GM10248 (cell line): ENCODE results near the gene HOXC5.

Experiments used
- CTCF ChIA-PET: fragments of 300-600 bp; sonication (Branson Sonifier 250); formaldehyde crosslinking; extraction: SDS; loops from one replicate; lab custom pipeline; 2021; ENCODE audit warnings: antibody characterized with exemption; lab: Yijun Ruan, JAX
- POLR2A ChIA-PET: fragments of 350-650 bp; sonication (Branson Sonifier 250); formaldehyde crosslinking; extraction: SDS; loops from one replicate; lab custom pipeline; 2020; ENCODE audit warnings: antibody characterized with exemption; lab: Yijun Ruan, JAX
- DNase-seq: peaks from one replicate; pipeline ENCODE4 v3.0.0; 2012; ENCODE audit errors: extremely low spot score
- CTCF ChIP-seq: IDR thresholded peaks from 2 replicates; pipeline ENCODE4 v1.5.1; 2012; ENCODE audit warnings: mild to moderate bottlenecking, low read depth; ENCODE audit errors: extremely low read depth, missing control alignments, control extremely low read depth

Gene HOXC5

GRCh38 chr12:53990311-53991076 is 42.4 kb upstream of the HOXC5 start:
- POLR2A ChIA-PET: no interaction called here
- DNase-seq: no peak
- CTCF ChIA-PET: interaction anchor here (0.6 to 4.0 kb wide), 13 partner anchors 10 to 334 kb away, joined by 3 to 20 read pairs (median 5); partner anchors contain the start of genes COPZ1 and HOXC5
- TF ChIP-seq CTCF: no peak

- ChIA-PET CTCF (interaction anchor here (0.6 to 4.0 kb wide), 14 partner anchors 10 to 333 kb away, joined by 3 to 20 read pairs (median 5); partner anchors contain the start of genes COPZ1 and HOXC5), POLR2A (no interaction called here)
- no peak for DNase-seq
- TF ChIP-seq CTCF: no peak
Measured at GRCh38 chr12:53991077-53991460, 41.8 kb upstream of the HOXC5 start.

GRCh38 chr12:53992377-53992889 is 40.4 kb upstream of the HOXC5 start:
- POLR2A ChIA-PET: no interaction called here
- TF ChIP-seq CTCF: no peak

GRCh38 chr12:53993162-53994008 is 39.5 kb upstream of the HOXC5 start:
- TF ChIP-seq CTCF: no peak
- ChIA-PET CTCF (interaction anchor here (1.2 to 4.0 kb wide), 5 partner anchors 9 to 214 kb away, joined by 3 to 20 read pairs (median 14); partner anchors contain the start of gene HOXC5), POLR2A (no interaction called here)
- DNase-seq: no peak

More at GRCh38 chr12:53992377-53992889, 40.4 kb upstream of the HOXC5 start:
- DNase-seq: no peak
- CTCF ChIA-PET: interaction anchor here (0.8 to 4.0 kb wide), 8 partner anchors 8 to 223 kb away, joined by 3 to 20 read pairs (median 14); partner anchors contain the start of gene HOXC5

GRCh38 chr12:53994009-53994263 is 38.9 kb upstream of the HOXC5 start:
- no peak for DNase-seq
- ChIA-PET CTCF (interaction anchor here (1.2 to 3.5 kb wide), 2 partner anchors 10 to 198 kb away, joined by 3 to 14 read pairs; no protein-coding TSS in a partner anchor), POLR2A (no interaction called here)
- TF ChIP-seq CTCF: no peak
